Fibroblast of lung (primary cell): ENCODE results near the gene LIMCH1.

Experiments used
- EZH2 ChIP-seq: IDR thresholded peaks from 2 replicates; pipeline ENCODE4 v1.5.1; 2012; ENCODE audit warnings: low read length, control low read depth, mild to moderate bottlenecking; ENCODE audit errors: missing control alignments
- TF ChIP-seq, protein P1 (sequence below), 2 donors: IDR thresholded peaks in 1 of 2; conservative IDR thresholded peaks in 1 of 2; 1 replicate in 1 of 2; 2 replicates in 1 of 2; pipeline ENCODE4 v1.5.1; 2011 to 2012; ENCODE audit warnings: low read length in 2 of 2, control low read depth in 1 of 2, inconsistent platforms in 1 of 2, low read depth in 1 of 2, mild to moderate bottlenecking in 1 of 2

DNA sequence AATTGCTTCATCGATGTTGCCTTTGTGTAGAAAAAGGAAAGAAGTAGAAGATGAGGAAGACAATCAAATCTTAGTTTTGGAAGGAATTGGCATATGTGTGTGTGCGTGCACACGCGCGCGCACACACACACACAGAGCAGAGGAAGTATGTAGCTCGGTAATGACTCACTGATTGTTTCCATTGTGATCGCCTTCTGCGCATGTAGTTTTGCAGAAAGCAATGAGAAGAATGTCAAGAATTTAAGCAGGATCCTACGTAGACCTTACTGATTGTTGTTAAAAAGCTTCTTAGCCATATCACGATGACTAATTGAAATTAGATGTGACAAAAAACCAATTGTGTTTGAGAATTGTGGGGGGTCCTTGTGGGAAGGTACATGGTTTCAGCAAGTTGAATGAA, 12.8 kb upstream of the LIMCH1 start:
- TF ChIP-seq, protein P1, sequence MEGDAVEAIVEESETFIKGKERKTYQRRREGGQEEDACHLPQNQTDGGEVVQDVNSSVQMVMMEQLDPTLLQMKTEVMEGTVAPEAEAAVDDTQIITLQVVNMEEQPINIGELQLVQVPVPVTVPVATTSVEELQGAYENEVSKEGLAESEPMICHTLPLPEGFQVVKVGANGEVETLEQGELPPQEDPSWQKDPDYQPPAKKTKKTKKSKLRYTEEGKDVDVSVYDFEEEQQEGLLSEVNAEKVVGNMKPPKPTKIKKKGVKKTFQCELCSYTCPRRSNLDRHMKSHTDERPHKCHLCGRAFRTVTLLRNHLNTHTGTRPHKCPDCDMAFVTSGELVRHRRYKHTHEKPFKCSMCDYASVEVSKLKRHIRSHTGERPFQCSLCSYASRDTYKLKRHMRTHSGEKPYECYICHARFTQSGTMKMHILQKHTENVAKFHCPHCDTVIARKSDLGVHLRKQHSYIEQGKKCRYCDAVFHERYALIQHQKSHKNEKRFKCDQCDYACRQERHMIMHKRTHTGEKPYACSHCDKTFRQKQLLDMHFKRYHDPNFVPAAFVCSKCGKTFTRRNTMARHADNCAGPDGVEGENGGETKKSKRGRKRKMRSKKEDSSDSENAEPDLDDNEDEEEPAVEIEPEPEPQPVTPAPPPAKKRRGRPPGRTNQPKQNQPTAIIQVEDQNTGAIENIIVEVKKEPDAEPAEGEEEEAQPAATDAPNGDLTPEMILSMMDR (conservative IDR thresholded peaks at IDR 0.05 in 1 of 2, IDR thresholded peaks at IDR 0.05 in 1 of 2; ENCODE audit: low read depth in 1 of 2, low read length in 2 of 2) = no peak
- TF ChIP-seq EZH2 = no peak
